Spleen (tissue), 7 donors: ENCODE results near the gene SH3RF1.
"Not testable (repeated sequence)": the region's sequence is repeated elsewhere in the genome, so short reads cannot be mapped to it uniquely, and the experiment has no call there.

Source experiments
- CTCF ChIP-seq, 11 experiments: fragments of 200-600 bp in 7 of 11; fragments of 450-650 bp in 4 of 11; sonication (generic) in 4 of 11; IDR thresholded peaks in 8 of 11; conservative IDR thresholded peaks in 3 of 11; 1 replicate in 7 of 11; 2 replicates in 4 of 11; pipeline versions ENCODE4 v1.4.0 to v1.8.0; 2016 to 2021; ENCODE audit warnings: antibody characterized with exemption in 11 of 11, inconsistent platforms in 4 of 11, mild to moderate bottlenecking in 1 of 11
- POLR2A ChIP-seq, 3 donors: fragments of 450-650 bp; IDR thresholded peaks; one replicate each; pipeline ENCODE4 v1.5.1; 2017; ENCODE audit warnings: antibody characterized with exemption in 3 of 3, mild to moderate bottlenecking in 1 of 3
- donor health status: DM: no; HTN: no; CAD: no; lungs with moderate emphysema.
- donor health status: DM: no; HTN: no; CAD: no.
- donor health status: DM: no; HTN: no; CAD: no.

- not testable (repeated sequence) for TF ChIP-seq CTCF (IDR thresholded peaks at IDR 0.05 in 8 of 11, conservative IDR thresholded peaks at IDR 0.05 in 3 of 11); POLR2A (IDR thresholded peaks at IDR 0.05)
These were observed 92.7 kb downstream of the SH3RF1 start for GRCh38 chr4:169178092-169178491.
